Measurements from ENCODE around the gene PANX3.

Gene PANX3, protein sequence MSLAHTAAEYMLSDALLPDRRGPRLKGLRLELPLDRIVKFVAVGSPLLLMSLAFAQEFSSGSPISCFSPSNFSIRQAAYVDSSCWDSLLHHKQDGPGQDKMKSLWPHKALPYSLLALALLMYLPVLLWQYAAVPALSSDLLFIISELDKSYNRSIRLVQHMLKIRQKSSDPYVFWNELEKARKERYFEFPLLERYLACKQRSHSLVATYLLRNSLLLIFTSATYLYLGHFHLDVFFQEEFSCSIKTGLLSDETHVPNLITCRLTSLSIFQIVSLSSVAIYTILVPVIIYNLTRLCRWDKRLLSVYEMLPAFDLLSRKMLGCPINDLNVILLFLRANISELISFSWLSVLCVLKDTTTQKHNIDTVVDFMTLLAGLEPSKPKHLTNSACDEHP

DNA sequence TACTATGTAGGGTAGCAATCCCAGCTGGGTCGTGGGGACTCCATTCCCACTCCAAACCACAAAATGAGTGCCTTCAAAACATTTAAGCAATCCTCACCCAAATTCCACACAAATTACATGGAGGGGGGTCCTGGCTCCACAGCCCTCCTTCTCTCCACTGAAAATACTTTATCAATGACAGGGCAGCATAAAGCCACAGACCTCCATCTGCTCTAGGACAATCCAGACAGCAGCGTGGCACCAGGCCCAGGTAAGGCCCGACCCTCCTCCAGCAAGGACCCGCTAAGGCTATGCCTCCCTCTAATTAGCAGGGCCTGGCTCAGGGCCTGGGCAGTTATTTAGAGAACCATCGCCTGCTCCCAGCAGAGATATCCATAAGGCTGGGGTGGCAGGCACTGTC lies at the start of gene PANX3:
TSS of gene PANX3 (plus strand) at position 365 of the 400 bp plus-strand sequence. CDS start 129 bp downstream, outside the sequence.
- no peak within 1 kb of the TSS for H3K4me3 ChIP-seq (ENCODE audit: low read depth, low read length)
- TF ChIP-seq, protein P1, sequence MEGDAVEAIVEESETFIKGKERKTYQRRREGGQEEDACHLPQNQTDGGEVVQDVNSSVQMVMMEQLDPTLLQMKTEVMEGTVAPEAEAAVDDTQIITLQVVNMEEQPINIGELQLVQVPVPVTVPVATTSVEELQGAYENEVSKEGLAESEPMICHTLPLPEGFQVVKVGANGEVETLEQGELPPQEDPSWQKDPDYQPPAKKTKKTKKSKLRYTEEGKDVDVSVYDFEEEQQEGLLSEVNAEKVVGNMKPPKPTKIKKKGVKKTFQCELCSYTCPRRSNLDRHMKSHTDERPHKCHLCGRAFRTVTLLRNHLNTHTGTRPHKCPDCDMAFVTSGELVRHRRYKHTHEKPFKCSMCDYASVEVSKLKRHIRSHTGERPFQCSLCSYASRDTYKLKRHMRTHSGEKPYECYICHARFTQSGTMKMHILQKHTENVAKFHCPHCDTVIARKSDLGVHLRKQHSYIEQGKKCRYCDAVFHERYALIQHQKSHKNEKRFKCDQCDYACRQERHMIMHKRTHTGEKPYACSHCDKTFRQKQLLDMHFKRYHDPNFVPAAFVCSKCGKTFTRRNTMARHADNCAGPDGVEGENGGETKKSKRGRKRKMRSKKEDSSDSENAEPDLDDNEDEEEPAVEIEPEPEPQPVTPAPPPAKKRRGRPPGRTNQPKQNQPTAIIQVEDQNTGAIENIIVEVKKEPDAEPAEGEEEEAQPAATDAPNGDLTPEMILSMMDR (IDR thresholded peaks at IDR 0.05; ENCODE audit: borderline replicate concordance, insufficient read depth, low read depth, low read length), result no peak

DNA sequence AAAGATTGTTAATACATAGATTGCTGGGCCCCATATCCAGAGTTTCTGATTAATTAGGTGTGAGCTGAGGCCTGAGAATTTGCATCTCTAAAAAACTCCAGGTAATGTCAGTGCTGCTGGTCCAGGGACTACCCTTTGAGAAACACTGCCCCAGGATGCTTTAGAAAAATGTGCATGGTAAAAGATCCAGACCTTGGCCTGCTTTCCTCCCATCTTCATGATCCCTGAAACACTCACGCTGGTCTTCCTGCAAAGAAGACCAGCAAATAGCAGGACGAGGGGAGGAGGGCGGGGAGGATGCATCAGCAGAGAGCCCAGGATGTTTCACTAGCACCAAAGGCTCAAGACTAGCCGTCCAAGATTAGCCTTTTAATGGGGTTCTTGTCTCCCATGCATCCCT lies 41.5 kb upstream of the PANX3 start, which contains the start of gene OR8A1:
TSS of gene OR8A1 (plus strand) at position 301 of the 400 bp plus-strand sequence. CDS start 123 bp downstream, outside the sequence.
- no peak within 1 kb of the TSS for H3K4me3 ChIP-seq (ENCODE audit: low read depth, low read length)
- TF ChIP-seq, protein P1 (IDR thresholded peaks at IDR 0.05; ENCODE audit: borderline replicate concordance, insufficient read depth, low read depth, low read length), result no peak

DNA sequence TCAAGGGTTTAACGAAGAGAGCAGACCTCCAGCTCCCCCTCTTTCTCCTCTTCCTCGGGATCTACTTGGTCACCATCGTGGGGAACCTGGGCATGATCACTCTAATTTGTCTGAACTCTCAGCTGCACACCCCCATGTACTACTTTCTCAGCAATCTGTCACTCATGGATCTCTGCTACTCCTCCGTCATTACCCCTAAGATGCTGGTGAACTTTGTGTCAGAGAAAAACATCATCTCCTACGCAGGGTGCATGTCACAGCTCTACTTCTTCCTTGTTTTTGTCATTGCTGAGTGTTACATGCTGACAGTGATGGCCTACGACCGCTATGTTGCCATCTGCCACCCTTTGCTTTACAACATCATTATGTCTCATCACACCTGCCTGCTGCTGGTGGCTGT lies 41.1 kb upstream of the PANX3 start:
- TF ChIP-seq, protein P1 (IDR thresholded peaks at IDR 0.05; ENCODE audit: borderline replicate concordance, insufficient read depth, low read depth, low read length), result no peak
- H3K4me3 ChIP-seq (ENCODE audit: low read depth, low read length), result no peak overlapping the region

DNA sequence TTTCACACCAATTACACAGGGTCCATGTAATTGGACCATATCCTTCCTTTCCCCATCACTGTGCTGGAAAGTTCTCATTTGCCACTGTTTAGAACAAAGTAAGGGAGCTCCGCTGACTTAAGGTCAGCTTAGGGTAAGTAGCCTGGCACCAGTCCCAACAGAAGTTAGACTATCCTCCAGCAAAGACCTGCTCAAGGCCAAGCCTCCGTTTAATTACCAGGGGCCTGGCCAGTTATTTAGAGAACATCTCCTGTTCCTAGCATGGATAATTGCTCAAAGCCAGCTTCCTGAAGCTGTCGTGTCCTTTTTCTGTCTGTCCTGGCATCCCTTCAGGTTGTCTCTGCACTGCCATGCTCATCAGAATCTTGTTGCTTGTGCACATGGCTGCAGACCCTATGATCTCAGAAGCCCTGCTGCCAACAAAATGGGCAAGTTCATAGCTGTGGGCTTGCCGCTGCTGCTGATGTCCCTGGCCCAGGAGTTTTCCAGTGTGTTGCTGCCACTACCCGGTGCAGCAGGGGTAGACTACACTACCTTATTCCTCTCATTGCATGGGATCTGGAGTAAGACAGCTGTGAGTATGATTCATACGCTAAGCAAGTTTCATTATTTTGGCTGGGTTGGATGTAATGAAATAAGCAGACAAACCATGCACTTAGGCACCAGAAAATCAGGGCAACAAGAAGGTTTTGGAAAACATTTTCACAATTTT lies 33.4 kb upstream of the PANX3 start:
- TF ChIP-seq, protein P1 (IDR thresholded peaks at IDR 0.05; ENCODE audit: borderline replicate concordance, insufficient read depth, low read depth, low read length), result no peak
- no peak overlapping the region for H3K4me3 ChIP-seq (ENCODE audit: low read depth, low read length)

DNA sequence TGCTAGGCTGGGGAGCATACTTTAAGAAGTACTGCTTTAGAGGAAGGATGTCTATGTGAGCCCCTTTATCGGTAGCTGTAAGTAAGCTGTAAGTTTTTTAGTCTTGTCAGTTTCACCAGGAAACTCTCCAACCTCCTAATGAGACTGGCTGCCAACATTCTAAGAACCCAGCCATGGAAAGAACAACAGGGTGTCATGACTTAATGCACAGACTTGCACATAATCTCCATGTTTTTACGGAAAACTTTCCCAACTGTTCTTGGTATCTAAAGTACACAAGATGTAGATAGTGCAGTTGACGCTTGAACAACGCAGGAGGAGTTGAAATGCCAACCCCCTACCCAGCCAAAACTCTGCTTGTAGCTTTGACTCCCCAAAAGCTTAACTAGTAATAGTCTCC lies 32.5 kb upstream of the PANX3 start:
- no peak overlapping the region for H3K4me3 ChIP-seq (ENCODE audit: low read depth, low read length)
- TF ChIP-seq, protein P1 (IDR thresholded peaks at IDR 0.05; ENCODE audit: borderline replicate concordance, insufficient read depth, low read depth, low read length), result no peak

DNA sequence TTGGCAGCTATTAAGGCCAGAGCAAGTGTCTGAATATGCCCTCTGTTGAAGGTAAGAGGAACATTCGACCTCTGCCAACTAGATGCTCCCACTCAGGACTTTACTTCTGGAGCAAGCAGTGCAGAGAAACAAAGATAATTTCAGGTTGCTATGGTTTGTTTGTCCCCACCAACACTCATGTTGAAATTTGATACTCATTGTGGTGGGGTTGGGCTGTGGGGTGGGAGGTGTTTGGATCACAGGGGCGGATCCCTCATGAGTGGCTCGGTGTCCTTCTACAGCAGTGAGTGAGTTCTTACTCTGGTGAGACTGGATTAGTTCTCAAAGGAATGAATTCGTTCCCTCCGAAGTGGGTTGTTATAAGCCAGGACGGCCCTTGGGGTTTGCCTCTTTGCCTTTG lies 29.4 kb upstream of the PANX3 start:
- TF ChIP-seq, protein P1 (IDR thresholded peaks at IDR 0.05; ENCODE audit: borderline replicate concordance, insufficient read depth, low read depth, low read length), result no peak
- no peak overlapping the region for H3K4me3 ChIP-seq (ENCODE audit: low read depth, low read length)
